ENCODE measurements around the gene CHN1.

DNA sequence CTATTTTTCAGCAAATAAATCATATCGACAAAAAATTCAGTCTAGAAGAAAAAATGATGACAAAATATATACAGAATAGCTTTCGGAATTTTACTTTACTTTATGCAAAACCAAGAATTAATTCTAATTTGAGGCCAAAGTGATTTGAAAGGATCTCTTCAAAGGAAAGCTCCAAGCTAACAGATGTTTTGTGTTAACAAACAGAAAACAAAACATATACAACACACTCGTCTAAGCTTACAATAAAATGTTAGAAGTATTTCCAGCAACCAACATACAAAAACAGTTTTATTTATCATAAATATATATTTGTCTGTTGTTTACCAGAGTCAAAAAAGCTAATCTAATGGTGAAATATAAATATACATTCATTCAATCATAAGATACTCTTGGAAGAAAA lies 122.8 kb downstream of the CHN1 start:
- TF ChIP-seq, protein P1, sequence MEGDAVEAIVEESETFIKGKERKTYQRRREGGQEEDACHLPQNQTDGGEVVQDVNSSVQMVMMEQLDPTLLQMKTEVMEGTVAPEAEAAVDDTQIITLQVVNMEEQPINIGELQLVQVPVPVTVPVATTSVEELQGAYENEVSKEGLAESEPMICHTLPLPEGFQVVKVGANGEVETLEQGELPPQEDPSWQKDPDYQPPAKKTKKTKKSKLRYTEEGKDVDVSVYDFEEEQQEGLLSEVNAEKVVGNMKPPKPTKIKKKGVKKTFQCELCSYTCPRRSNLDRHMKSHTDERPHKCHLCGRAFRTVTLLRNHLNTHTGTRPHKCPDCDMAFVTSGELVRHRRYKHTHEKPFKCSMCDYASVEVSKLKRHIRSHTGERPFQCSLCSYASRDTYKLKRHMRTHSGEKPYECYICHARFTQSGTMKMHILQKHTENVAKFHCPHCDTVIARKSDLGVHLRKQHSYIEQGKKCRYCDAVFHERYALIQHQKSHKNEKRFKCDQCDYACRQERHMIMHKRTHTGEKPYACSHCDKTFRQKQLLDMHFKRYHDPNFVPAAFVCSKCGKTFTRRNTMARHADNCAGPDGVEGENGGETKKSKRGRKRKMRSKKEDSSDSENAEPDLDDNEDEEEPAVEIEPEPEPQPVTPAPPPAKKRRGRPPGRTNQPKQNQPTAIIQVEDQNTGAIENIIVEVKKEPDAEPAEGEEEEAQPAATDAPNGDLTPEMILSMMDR (IDR thresholded peaks at IDR 0.05) = no peak
- no peak for TF ChIP-seq POLR2A (IDR thresholded peaks at IDR 0.05)

Data from thyroid gland (tissue), 4 donors.